GM10266 (cell line): ENCODE measurements around the gene MT1E.

Source experiments
- DNase-seq: peaks from one replicate; pipeline ENCODE4 v3.0.0; 2012; ENCODE audit errors: extremely low spot score
- CTCF ChIP-seq: IDR thresholded peaks from 2 replicates; pipeline ENCODE4 v1.5.1; 2012; ENCODE audit warnings: mild to moderate bottlenecking, low read depth; ENCODE audit not compliant: control insufficient read depth, insufficient read depth; ENCODE audit errors: missing control alignments

Gene MT1E

GRCh38 chr16:56608043-56608875 is 17.3 kb upstream of the MT1E start, which contains the start of gene MT2A:
TSS of gene MT2A (plus strand) at chr16:56608584. CDS start at chr16:56608656, 72 bp downstream.
- no peak for TF ChIP-seq CTCF
- DNase-seq = peak; percentile 94

GRCh38 chr16:56608876-56609462 is 16.6 kb upstream of the MT1E start:
- no peak for TF ChIP-seq CTCF
- no peak for DNase-seq

- TF ChIP-seq CTCF = no peak
- DNase-seq = peak; percentile 85
Observed at GRCh38 chr16:56609463-56609921, 16.1 kb upstream of the MT1E start.

- TF ChIP-seq CTCF = peak; percentile 5
- peak; percentile 50 for DNase-seq
Observed at GRCh38 chr16:56610017-56610608, 15.5 kb upstream of the MT1E start.

- no peak for DNase-seq
- no peak for TF ChIP-seq CTCF
Observed at GRCh38 chr16:56610609-56611111, 14.9 kb upstream of the MT1E start.

- DNase-seq = no peak
- TF ChIP-seq CTCF = no peak
Observed at GRCh38 chr16:56611281-56611833, 14.2 kb upstream of the MT1E start.
